ENCODE data around the gene ARHGAP45.

GRCh38 chr19:1093811-1094553 is 27.0 kb downstream of the ARHGAP45 start:
- no peak for TF ChIP-seq JUNB (IDR thresholded peaks at IDR 0.05)
- TF ChIP-seq CTCF (IDR thresholded peaks at IDR 0.05), result no peak
- TF ChIP-seq PBX3 (IDR thresholded peaks at IDR 0.05), result no peak
- TF ChIP-seq POLR2A (IDR thresholded peaks at IDR 0.05; ENCODE audit: low read length), result no peak
- TF ChIP-seq ESRRA (IDR thresholded peaks at IDR 0.05; ENCODE audit: borderline replicate concordance, low read length), result no peak
- TF ChIP-seq EP300 (IDR thresholded peaks at IDR 0.05), result no peak
- TF ChIP-seq MYC (IDR thresholded peaks at IDR 0.05; ENCODE audit: borderline replicate concordance, low read length), result no peak

Measured in A549 (cell line).